ENCODE measurements around the gene APLN.

- TF ChIP-seq ZNF274 (IDR thresholded peaks at IDR 0.05; ENCODE audit: low read depth, low read length), result no peak
- TF ChIP-seq SUZ12 (IDR thresholded peaks at IDR 0.05; ENCODE audit: extremely low read depth, insufficient read depth, insufficient read length), result no peak
- TF ChIP-seq YY1 (IDR thresholded peaks at IDR 0.05; ENCODE audit: insufficient read depth, insufficient read length), result no peak
Measured at GRCh38 chrX:129679901-129680300, 25.1 kb upstream of the APLN start.

Measured in NT2/D1 (cell line).